ENCODE data around the gene ANTXR1.

GRCh38 chr2:69244882-69245281 is 231.9 kb downstream of the ANTXR1 start:
- no peak for TF ChIP-seq CTCF (conservative IDR thresholded peaks at IDR 0.05; ENCODE audit: low read depth, low read length)
- no peak for TF ChIP-seq EZH2 (IDR thresholded peaks at IDR 0.05; ENCODE audit: borderline replicate concordance, low read depth, low read length, poor library complexity, severe bottlenecking)

Data from A673 (cell line).